OCI-LY7 (cell line): ENCODE results near the gene FBLN1.

Experiments
- CTCF ChIP-seq: fragments of 200-600 bp; sonication (generic); conservative IDR thresholded peaks from 2 replicates; pipeline ENCODE4 v1.5.1; 2014; ENCODE audit warnings: mild to moderate bottlenecking, antibody characterized with exemption, low read length, moderate library complexity, mixed read lengths
- EZH2phosphoT487 ChIP-seq: fragments of 200-600 bp; sonication (generic); IDR thresholded peaks from 2 replicates; pipeline ENCODE4 v1.6.1; 2018; ENCODE audit warnings: low read depth, borderline replicate concordance, mild to moderate bottlenecking, mixed run types, antibody characterized with exemption, low read length, moderate library complexity, mixed read lengths

DNA sequence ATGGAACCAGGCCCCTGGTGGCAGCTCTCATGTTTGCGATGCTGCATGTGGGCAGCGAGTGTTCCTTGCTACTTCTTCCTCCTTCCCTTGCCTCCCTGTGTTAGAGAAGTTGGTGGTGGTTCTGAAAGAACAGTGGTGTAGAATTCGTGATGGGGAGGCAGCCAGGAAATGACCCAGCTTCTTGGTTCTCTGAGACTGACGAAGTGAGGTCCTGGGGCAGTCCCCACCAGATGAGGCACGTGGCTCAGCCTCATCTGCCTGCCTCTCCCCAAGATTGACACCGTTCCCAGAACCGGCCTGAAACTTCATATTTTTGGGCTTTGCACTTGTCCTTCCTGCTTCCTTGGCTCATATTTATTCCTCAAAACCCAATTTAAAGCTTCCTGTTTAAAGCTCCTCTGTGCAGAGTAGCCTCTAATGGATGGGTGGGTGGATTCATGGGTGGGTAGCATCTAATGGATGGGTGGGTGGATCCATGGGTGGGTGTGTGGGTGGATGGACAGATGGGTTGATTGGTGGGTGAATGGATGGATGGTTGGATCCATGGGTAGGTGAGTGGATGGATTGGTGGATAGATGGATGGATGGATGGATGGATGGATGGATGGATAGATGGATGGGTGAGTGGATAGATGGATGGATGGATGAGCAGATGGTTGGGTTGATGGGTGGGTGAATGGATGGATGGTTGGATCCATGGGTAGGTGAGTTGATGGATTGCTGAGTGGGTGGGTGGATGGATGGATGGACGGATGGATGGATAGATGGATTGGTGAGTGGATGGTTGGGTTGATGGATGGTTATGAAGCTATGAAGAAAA is 91.6 kb downstream of the FBLN1 start:
- TF ChIP-seq CTCF (no peak), EZH2phosphoT487 (no peak)
